Measurements from ENCODE around the gene ADAM12. TPM values are rescaled to one million over a fixed set of nuclear protein-coding genes. Genes with fewer than 3 reads are reported as not detected.
A peak's percentile ranks its signal among the peaks of the same experiment; 100 is the strongest.

The ADAM12 gene
- polyA plus RNA-seq, 3 donors = 0.05 TPM; not detected in 2

DNA sequence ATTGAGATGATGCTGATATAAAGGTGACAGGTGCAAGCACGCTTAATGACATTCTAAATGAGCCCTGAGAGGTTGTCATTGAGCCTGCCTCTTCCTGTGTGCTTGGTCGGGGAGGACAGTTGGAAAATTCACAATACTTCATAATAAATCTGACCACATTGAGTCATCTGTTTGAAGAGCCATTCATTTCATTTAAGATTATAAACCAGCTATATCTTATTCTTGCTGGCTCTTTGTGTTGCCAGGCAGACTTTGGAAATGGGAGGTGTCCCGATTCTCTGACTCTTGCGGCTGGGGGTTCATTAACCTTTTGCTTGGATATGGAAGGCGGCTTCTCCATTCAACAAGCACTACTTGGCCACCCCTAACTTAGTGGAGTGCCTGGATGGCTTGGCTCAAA lies 293.7 kb downstream of the ADAM12 start:
- Mint-ChIP-seq H3K36me3 (no peaks in the 10 kb centered on the region), H3K27me3 (ENCODE audit: low read depth in 3 of 3) (peaks cover 0 to 1% (median 0%) of the 10 kb centered on the region in 3 donors), H3K4me1 (peaks cover 19% of the 10 kb centered on the region), H3K4me3 (no peak overlapping the region), H3K27ac (no peak overlapping the region), H3K9me3 (peaks cover 0 to 5% (median 0%) of the 10 kb centered on the region in 7 donors)
- no peaks in the 10 kb centered on the region for H3K36me3 ChIP-seq (replicated peaks in 1 of 2; ENCODE audit: control insufficient read depth in 1 of 2, insufficient read depth in 2 of 2, low read length in 2 of 2)
- intact Hi-C loops (cut with micrococcal nuclease) = loop anchor here in 1 of 2 donors (10.0 kb wide), 1 partner anchor 110 kb away; no protein-coding TSS in a partner anchor
- WGBS (ENCODE audit: insufficient coverage) = no CpG with 5 or more reads among the region's 5 CpGs
- H3K27me3 ChIP-seq (ENCODE audit: control insufficient read depth in 2 of 2, insufficient read depth in 2 of 2, low read length in 2 of 2) = no peaks in the 10 kb centered on the region
- no peaks in the 10 kb centered on the region for H4K20me1 ChIP-seq (ENCODE audit: insufficient read depth, low read length)
- no peak overlapping the region for H3K9ac ChIP-seq (ENCODE audit: insufficient read depth, low read length, poor library complexity, severe bottlenecking)
- no peaks in the 10 kb centered on the region for H3K9me3 ChIP-seq (replicated peaks in 1 of 2; ENCODE audit: control insufficient read depth in 1 of 2, insufficient read depth in 1 of 2, low read length in 2 of 2)
- H3K79me2 ChIP-seq (ENCODE audit: insufficient read depth, low read length) = no peaks in the 10 kb centered on the region
- no peak overlapping the region for H3K4me2 ChIP-seq (replicated peaks; ENCODE audit: extremely low read depth, low read length, poor library complexity, severe bottlenecking)
- H3K4me1 ChIP-seq (ENCODE audit: control insufficient read depth in 1 of 2, insufficient read depth in 2 of 2, low read length in 2 of 2) = peaks cover 16% of the 10 kb centered on the region in 2 donors
- H3K4me3 ChIP-seq (replicated peaks in 1 of 3; ENCODE audit: low read depth in 2 of 3, low read length in 3 of 3) = no peak overlapping the region
- no peak overlapping the region for H3K27ac ChIP-seq (ENCODE audit: low read depth in 1 of 2, low read length in 2 of 2)
- no peak overlapping the region for H2AFZ ChIP-seq (ENCODE audit: insufficient read depth, low read depth, low read length, poor library complexity, severe bottlenecking)
- DNase-seq = no peak
- TF ChIP-seq, protein P1, sequence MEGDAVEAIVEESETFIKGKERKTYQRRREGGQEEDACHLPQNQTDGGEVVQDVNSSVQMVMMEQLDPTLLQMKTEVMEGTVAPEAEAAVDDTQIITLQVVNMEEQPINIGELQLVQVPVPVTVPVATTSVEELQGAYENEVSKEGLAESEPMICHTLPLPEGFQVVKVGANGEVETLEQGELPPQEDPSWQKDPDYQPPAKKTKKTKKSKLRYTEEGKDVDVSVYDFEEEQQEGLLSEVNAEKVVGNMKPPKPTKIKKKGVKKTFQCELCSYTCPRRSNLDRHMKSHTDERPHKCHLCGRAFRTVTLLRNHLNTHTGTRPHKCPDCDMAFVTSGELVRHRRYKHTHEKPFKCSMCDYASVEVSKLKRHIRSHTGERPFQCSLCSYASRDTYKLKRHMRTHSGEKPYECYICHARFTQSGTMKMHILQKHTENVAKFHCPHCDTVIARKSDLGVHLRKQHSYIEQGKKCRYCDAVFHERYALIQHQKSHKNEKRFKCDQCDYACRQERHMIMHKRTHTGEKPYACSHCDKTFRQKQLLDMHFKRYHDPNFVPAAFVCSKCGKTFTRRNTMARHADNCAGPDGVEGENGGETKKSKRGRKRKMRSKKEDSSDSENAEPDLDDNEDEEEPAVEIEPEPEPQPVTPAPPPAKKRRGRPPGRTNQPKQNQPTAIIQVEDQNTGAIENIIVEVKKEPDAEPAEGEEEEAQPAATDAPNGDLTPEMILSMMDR (IDR thresholded peaks at IDR 0.05) = no peak

DNA sequence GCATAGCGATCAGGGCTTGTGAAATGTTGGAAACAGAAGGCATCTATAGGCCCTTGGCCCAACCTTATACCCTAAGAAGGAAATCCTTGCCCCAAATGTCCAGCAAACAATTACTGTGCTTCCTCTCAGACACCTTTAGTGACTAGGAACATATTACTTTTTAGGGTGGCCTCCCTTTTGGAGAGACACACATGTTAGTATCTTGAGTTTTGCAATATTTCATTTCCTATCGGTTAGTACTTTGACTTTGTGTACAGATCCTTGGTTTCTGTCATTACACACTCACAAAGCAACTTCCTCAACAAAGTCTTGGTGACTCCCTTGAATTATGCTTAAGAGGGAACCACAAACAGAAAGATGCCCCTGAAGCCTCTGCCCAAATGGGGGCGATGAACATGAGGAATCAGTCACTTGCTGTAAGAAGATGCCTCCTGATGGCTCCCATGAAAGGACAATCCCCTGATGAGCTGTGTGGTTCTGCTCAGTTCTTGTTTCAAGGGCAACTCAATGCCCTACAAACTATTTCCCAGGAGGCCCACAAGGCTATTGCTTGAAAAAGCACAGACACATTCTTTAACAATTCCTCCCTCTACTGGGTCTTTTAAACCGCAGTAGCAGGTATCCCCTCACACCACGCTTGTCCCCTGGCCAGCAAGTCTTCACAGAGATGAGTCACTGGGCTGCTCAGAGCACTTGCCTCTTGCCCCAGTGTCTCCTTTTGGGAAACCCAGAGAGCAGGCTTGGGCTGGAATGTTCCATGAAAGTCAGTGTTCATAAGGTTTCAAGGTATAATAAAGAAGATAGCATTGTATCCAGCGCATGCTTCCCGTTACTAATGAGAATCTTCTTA lies 295.7 kb downstream of the ADAM12 start:
- Histone ChIP-seq H4K20me1 (ENCODE audit: insufficient read depth, low read length) (no peaks in the 10 kb centered on the region), H3K4me3 (replicated peaks in 1 of 3; ENCODE audit: low read depth in 2 of 3, low read length in 3 of 3) (no peak overlapping the region), H3K36me3 (replicated peaks in 1 of 2; ENCODE audit: control insufficient read depth in 1 of 2, insufficient read depth in 2 of 2, low read length in 2 of 2) (no peaks in the 10 kb centered on the region), H3K9me3 (replicated peaks in 1 of 2; ENCODE audit: control insufficient read depth in 1 of 2, insufficient read depth in 1 of 2, low read length in 2 of 2) (no peaks in the 10 kb centered on the region), H3K27ac (ENCODE audit: low read depth in 1 of 2, low read length in 2 of 2) (peak overlapping the region; percentile 3 to 71), H3K9ac (ENCODE audit: insufficient read depth, low read length, poor library complexity, severe bottlenecking) (no peak overlapping the region), H3K4me2 (replicated peaks; ENCODE audit: extremely low read depth, low read length, poor library complexity, severe bottlenecking) (peak overlapping the region; percentile 27), H3K27me3 (ENCODE audit: control insufficient read depth in 2 of 2, insufficient read depth in 2 of 2, low read length in 2 of 2) (no peaks in the 10 kb centered on the region), H3K4me1 (ENCODE audit: control insufficient read depth in 1 of 2, insufficient read depth in 2 of 2, low read length in 2 of 2) (peaks cover 23 to 25% of the 10 kb centered on the region in 2 donors), H2AFZ (ENCODE audit: insufficient read depth, low read depth, low read length, poor library complexity, severe bottlenecking) (no peak overlapping the region), H3K79me2 (ENCODE audit: insufficient read depth, low read length) (no peaks in the 10 kb centered on the region)
- WGBS (ENCODE audit: insufficient coverage) = 58% methylated on average over 3 of the region's 7 CpGs
- Mint-ChIP-seq H3K4me1 (peaks cover 24% of the 10 kb centered on the region), H3K27ac (peak overlapping the region; percentile 7 to 73 (median 56)), H3K4me3 (no peak overlapping the region), H3K27me3 (ENCODE audit: low read depth in 3 of 3) (peaks cover 0 to 1% (median 0%) of the 10 kb centered on the region in 3 donors), H3K9me3 (peaks cover 0 to 3% (median 0%) of the 10 kb centered on the region in 7 donors), H3K36me3 (no peaks in the 10 kb centered on the region)
- TF ChIP-seq, protein P1 (IDR thresholded peaks at IDR 0.05) = no peak
- intact Hi-C loops (cut with micrococcal nuclease) = loop anchor here in 1 of 2 donors (10.0 kb wide), 1 partner anchor 108 kb away; no protein-coding TSS in a partner anchor
- DNase-seq = peak; percentile 39 to 48 (median 40)
